ENCODE measurements around the gene MAN1A2.
"Not testable (repeated sequence)": the region's sequence is repeated elsewhere in the genome, so short reads cannot be mapped to it uniquely, and the experiment has no call there.

Gene MAN1A2

GRCh38 chr1:117540532-117540931, 173.3 kb downstream of the MAN1A2 start:
- Histone ChIP-seq H3K9me3 (ENCODE audit: low read depth, low read length) (no peaks in the 10 kb centered on the region), H3K27ac (no peak overlapping the region), H3K9ac (ENCODE audit: insufficient read length) (no peak overlapping the region), H3K4me3 (no peak overlapping the region), H3K36me3 (ENCODE audit: insufficient read depth, low read length) (no peaks in the 10 kb centered on the region)
- TF ChIP-seq EZH2 (IDR thresholded peaks at IDR 0.05) (no peak), FOXP2 (optimal IDR thresholded peaks at IDR 0.05; ENCODE audit: control extremely low read depth, extremely low read length, insufficient read depth) (no peak), POLR2AphosphoS5 (IDR thresholded peaks at IDR 0.05; ENCODE audit: borderline replicate concordance, low read depth, low read length) (no peak)
- no peak for DNase-seq (ENCODE audit: low read depth, low spot score)

GRCh38 chr1:117541003-117541402, 173.8 kb downstream of the MAN1A2 start:
- Histone ChIP-seq H3K27ac (no peak overlapping the region), H3K9me3 (ENCODE audit: low read depth, low read length) (no peaks in the 10 kb centered on the region), H3K4me3 (no peak overlapping the region), H3K36me3 (ENCODE audit: insufficient read depth, low read length) (no peaks in the 10 kb centered on the region), H3K9ac (ENCODE audit: insufficient read length) (no peak overlapping the region)
- DNase-seq (ENCODE audit: low read depth, low spot score), result no peak
- TF ChIP-seq FOXP2 (optimal IDR thresholded peaks at IDR 0.05; ENCODE audit: control extremely low read depth, extremely low read length, insufficient read depth), result no peak
- TF ChIP-seq EZH2 (IDR thresholded peaks at IDR 0.05), result no peak
- TF ChIP-seq POLR2AphosphoS5 (IDR thresholded peaks at IDR 0.05; ENCODE audit: borderline replicate concordance, low read depth, low read length), result no peak

GRCh38 chr1:117541585-117541984, 174.3 kb downstream of the MAN1A2 start:
- Histone ChIP-seq H3K4me3 (no peak overlapping the region), H3K9me3 (ENCODE audit: low read depth, low read length) (no peaks in the 10 kb centered on the region), H3K36me3 (ENCODE audit: insufficient read depth, low read length) (no peaks in the 10 kb centered on the region), H3K9ac (ENCODE audit: insufficient read length) (no peak overlapping the region), H3K27ac (no peak overlapping the region)
- no peak for DNase-seq (ENCODE audit: low read depth, low spot score)
- TF ChIP-seq POLR2AphosphoS5 (IDR thresholded peaks at IDR 0.05; ENCODE audit: borderline replicate concordance, low read depth, low read length), result no peak
- TF ChIP-seq FOXP2 (optimal IDR thresholded peaks at IDR 0.05; ENCODE audit: control extremely low read depth, extremely low read length, insufficient read depth), result no peak
- no peak for TF ChIP-seq EZH2 (IDR thresholded peaks at IDR 0.05)

- DNase-seq (ENCODE audit: low read depth, low spot score), result no peak
- Histone ChIP-seq H3K27ac (no peak overlapping the region), H3K9me3 (ENCODE audit: low read depth, low read length) (no peaks in the 10 kb centered on the region), H3K4me3 (no peak overlapping the region), H3K9ac (ENCODE audit: insufficient read length) (no peak overlapping the region), H3K36me3 (ENCODE audit: insufficient read depth, low read length) (no peaks in the 10 kb centered on the region)
- no peak for TF ChIP-seq EZH2 (IDR thresholded peaks at IDR 0.05)
- TF ChIP-seq POLR2AphosphoS5 (IDR thresholded peaks at IDR 0.05; ENCODE audit: borderline replicate concordance, low read depth, low read length), result no peak
- no peak for TF ChIP-seq FOXP2 (optimal IDR thresholded peaks at IDR 0.05; ENCODE audit: control extremely low read depth, extremely low read length, insufficient read depth)
Observed at GRCh38 chr1:117544509-117545109, 177.4 kb downstream of the MAN1A2 start.

- no peak for TF ChIP-seq FOXP2 (optimal IDR thresholded peaks at IDR 0.05; ENCODE audit: control extremely low read depth, extremely low read length, insufficient read depth)
- no peak for TF ChIP-seq EZH2 (IDR thresholded peaks at IDR 0.05)
- TF ChIP-seq POLR2AphosphoS5 (IDR thresholded peaks at IDR 0.05; ENCODE audit: borderline replicate concordance, low read depth, low read length), result no peak
- H3K36me3 ChIP-seq (ENCODE audit: insufficient read depth, low read length), result no peaks in the 10 kb centered on the region
- no peak overlapping the region for H3K4me3 ChIP-seq
- DNase-seq (ENCODE audit: low read depth, low spot score), result no peak
- no peaks in the 10 kb centered on the region for H3K9me3 ChIP-seq (ENCODE audit: low read depth, low read length)
- H3K9ac ChIP-seq (ENCODE audit: insufficient read length), result no peak overlapping the region
- no peak overlapping the region for H3K27ac ChIP-seq
Observed at GRCh38 chr1:117546467-117546866, 179.2 kb downstream of the MAN1A2 start.

GRCh38 chr1:117553471-117553870, 186.2 kb downstream of the MAN1A2 start:
- no peak for TF ChIP-seq FOXP2 (optimal IDR thresholded peaks at IDR 0.05; ENCODE audit: control extremely low read depth, extremely low read length, insufficient read depth)
- no peak for TF ChIP-seq POLR2AphosphoS5 (IDR thresholded peaks at IDR 0.05; ENCODE audit: borderline replicate concordance, low read depth, low read length)
- no peak for TF ChIP-seq EZH2 (IDR thresholded peaks at IDR 0.05)
- H3K36me3 ChIP-seq (ENCODE audit: insufficient read depth, low read length), result no peaks in the 10 kb centered on the region
- no peak overlapping the region for H3K9ac ChIP-seq (ENCODE audit: insufficient read length)
- no peak overlapping the region for H3K4me3 ChIP-seq
- no peak overlapping the region for H3K27ac ChIP-seq
- H3K9me3 ChIP-seq (ENCODE audit: low read depth, low read length), result no peaks in the 10 kb centered on the region
- no peak for DNase-seq (ENCODE audit: low read depth, low spot score)

- no peak for DNase-seq (ENCODE audit: low read depth, low spot score)
- TF ChIP-seq FOXP2 (optimal IDR thresholded peaks at IDR 0.05; ENCODE audit: control extremely low read depth, extremely low read length, insufficient read depth) (no peak), EZH2 (IDR thresholded peaks at IDR 0.05) (no peak), POLR2AphosphoS5 (IDR thresholded peaks at IDR 0.05; ENCODE audit: borderline replicate concordance, low read depth, low read length) (no peak)
- Histone ChIP-seq H3K27ac (no peak overlapping the region), H3K36me3 (ENCODE audit: insufficient read depth, low read length) (no peaks in the 10 kb centered on the region), H3K4me3 (no peak overlapping the region), H3K9ac (ENCODE audit: insufficient read length) (no peak overlapping the region), H3K9me3 (ENCODE audit: low read depth, low read length) (no peaks in the 10 kb centered on the region)
Observed at GRCh38 chr1:117555806-117556205, 188.6 kb downstream of the MAN1A2 start.

- no peak for TF ChIP-seq POLR2AphosphoS5 (IDR thresholded peaks at IDR 0.05; ENCODE audit: borderline replicate concordance, low read depth, low read length)
- no peak for TF ChIP-seq FOXP2 (optimal IDR thresholded peaks at IDR 0.05; ENCODE audit: control extremely low read depth, extremely low read length, insufficient read depth)
- Histone ChIP-seq H3K4me3 (no peak overlapping the region), H3K9ac (ENCODE audit: insufficient read length) (no peak overlapping the region), H3K9me3 (ENCODE audit: low read depth, low read length) (no peaks in the 10 kb centered on the region), H3K36me3 (ENCODE audit: insufficient read depth, low read length) (no peaks in the 10 kb centered on the region), H3K27ac (no peak overlapping the region)
- DNase-seq (ENCODE audit: low read depth, low spot score), result no peak
Observed at GRCh38 chr1:117556341-117556740, 189.1 kb downstream of the MAN1A2 start.

- Histone ChIP-seq H3K27ac (no peak overlapping the region), H3K9me3 (ENCODE audit: low read depth, low read length) (no peaks in the 10 kb centered on the region), H3K9ac (ENCODE audit: insufficient read length) (no peak overlapping the region), H3K36me3 (ENCODE audit: insufficient read depth, low read length) (no peaks in the 10 kb centered on the region), H3K4me3 (no peak overlapping the region)
- TF ChIP-seq EZH2 (IDR thresholded peaks at IDR 0.05) (no peak), POLR2AphosphoS5 (IDR thresholded peaks at IDR 0.05; ENCODE audit: borderline replicate concordance, low read depth, low read length) (no peak), FOXP2 (optimal IDR thresholded peaks at IDR 0.05; ENCODE audit: control extremely low read depth, extremely low read length, insufficient read depth) (no peak)
- no peak for DNase-seq (ENCODE audit: low read depth, low spot score)
Observed at GRCh38 chr1:117556976-117557375, 189.7 kb downstream of the MAN1A2 start.

GRCh38 chr1:117558451-117558850, 191.2 kb downstream of the MAN1A2 start:
- not testable (repeated sequence) for H3K27ac ChIP-seq; H3K9ac ChIP-seq (ENCODE audit: insufficient read length); H3K9me3 ChIP-seq (ENCODE audit: low read depth, low read length); DNase-seq (ENCODE audit: low read depth, low spot score); H3K36me3 ChIP-seq (ENCODE audit: insufficient read depth, low read length); H3K4me3 ChIP-seq
